H54 (cell line): Measurements from ENCODE around the gene GADD45B.
"Not testable (repeated sequence)": the region's sequence is repeated elsewhere in the genome, so short reads cannot be mapped to it uniquely, and the experiment has no call there.

Experiments
- DNase-seq: peaks from one replicate; pipeline ENCODE4 v3.0.0; 2011; ENCODE audit warnings: low spot score, mixed read lengths; ENCODE audit not compliant: insufficient read length
- FAIRE-seq: peaks from 3 replicates; lab custom pipeline; 2011; peaks lifted over from hg19 to GRCh38; lab: Jason Lieb, UNC
- POLR2A ChIP-seq: IDR thresholded peaks from 2 replicates; pipeline ENCODE4 v1.6.1; 2011; ENCODE audit warnings: low read depth, mild to moderate bottlenecking, low read length

Gene GADD45B

GRCh38 chr19:2454199-2454961 lies 21.5 kb upstream of the GADD45B start:
- no peak for DNase-seq
- TF ChIP-seq POLR2A, result no peak
- no peak for FAIRE-seq

GRCh38 chr19:2454962-2455850 lies 20.7 kb upstream of the GADD45B start:
- no peak for DNase-seq
- no peak for FAIRE-seq
- TF ChIP-seq POLR2A, result no peak

GRCh38 chr19:2455851-2456570 lies 19.9 kb upstream of the GADD45B start:
- FAIRE-seq (no peak), DNase-seq (peak; percentile 80)
- no peak for TF ChIP-seq POLR2A

- DNase-seq (no peak), FAIRE-seq (no peak)
- TF ChIP-seq POLR2A, result no peak
Observed at GRCh38 chr19:2457394-2458037, 18.4 kb upstream of the GADD45B start.

- FAIRE-seq (no peak), DNase-seq (no peak)
- no peak for TF ChIP-seq POLR2A
Observed at GRCh38 chr19:2458054-2458453, 17.9 kb upstream of the GADD45B start.

DNA sequence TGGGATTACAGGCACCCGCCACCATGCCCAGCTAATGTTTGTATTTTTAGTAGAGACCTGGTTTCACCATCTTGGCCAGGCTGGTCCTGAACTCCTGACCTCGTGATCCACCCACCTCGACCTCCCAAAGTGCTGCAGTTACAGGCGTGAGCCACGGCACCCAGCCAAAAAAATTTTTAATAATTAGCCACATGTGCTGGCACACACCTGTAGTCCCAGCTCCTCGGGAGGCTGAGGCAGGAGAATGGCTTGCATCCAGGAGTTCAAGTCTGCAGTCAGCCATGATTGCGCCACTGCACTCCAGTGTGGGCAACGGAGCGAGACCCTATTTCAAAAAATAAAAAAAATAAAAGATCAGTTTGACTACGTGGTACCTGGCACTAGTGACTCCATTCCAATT lies 17.2 kb upstream of the GADD45B start:
- not testable (repeated sequence) for FAIRE-seq, DNase-seq

GRCh38 chr19:2460245-2460644 lies 15.7 kb upstream of the GADD45B start:
- no peak for FAIRE-seq
- no peak for TF ChIP-seq POLR2A

GRCh38 chr19:2461751-2462634 lies 13.9 kb upstream of the GADD45B start:
- FAIRE-seq (no peak), DNase-seq (peak; percentile 94)
- peak; percentile 59 for TF ChIP-seq POLR2A

More at GRCh38 chr19:2460245-2460644, 15.7 kb upstream of the GADD45B start:
- no peak for DNase-seq

- FAIRE-seq (no peak), DNase-seq (peak; percentile 90)
- peak; percentile 59; the same call in 1 of the 2 replicates for TF ChIP-seq POLR2A
Observed at GRCh38 chr19:2462635-2463421, 13.1 kb upstream of the GADD45B start.

DNA sequence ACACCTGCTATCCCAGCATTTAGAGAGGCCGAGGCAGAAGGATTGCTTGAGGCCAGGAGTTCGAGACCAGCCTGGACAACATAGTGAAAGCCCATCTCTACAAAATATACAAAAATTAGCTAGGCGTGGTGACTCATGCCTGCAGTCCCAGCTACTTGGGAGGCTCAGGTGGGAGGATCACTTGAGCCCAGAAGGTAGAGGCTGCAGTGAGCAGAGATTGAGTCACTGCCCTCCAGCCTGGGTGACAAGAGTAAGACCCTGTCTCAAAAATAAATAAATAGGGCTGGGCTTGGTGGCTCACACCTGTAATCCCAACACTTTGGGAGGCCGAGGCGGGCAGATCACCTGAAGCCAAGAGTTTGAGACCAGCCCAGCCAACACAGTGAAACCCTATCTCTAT lies 12.2 kb upstream of the GADD45B start:
- not testable (repeated sequence) for DNase-seq, FAIRE-seq

DNA sequence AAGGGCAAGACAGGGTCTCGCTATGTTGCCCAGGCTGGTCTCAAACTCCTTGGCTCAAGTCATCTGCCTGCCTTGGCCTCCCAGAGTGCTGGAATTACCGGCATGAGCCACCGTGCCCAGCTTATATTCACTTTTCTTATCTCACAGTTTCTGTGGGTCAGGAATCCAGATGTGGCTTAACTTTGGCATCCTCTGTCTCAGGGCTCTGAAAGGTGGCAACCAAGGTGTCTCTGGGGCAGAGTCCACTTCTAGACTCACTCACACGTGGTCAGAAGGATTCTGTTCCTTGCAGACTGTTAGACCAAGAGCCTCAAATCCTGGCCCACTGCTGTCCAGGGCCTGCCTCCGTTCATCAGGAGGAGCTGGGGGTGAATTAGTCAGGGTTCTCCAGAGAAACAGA lies 11.5 kb upstream of the GADD45B start:
- FAIRE-seq (no peak), DNase-seq (no peak)
- TF ChIP-seq POLR2A, result no peak

GRCh38 chr19:2468596-2468995 lies 7.3 kb upstream of the GADD45B start:
- DNase-seq (no peak), FAIRE-seq (no peak)
- no peak for TF ChIP-seq POLR2A
